Measurements from ENCODE around the gene ZNF385B. TPM values are rescaled to one million over a fixed set of nuclear protein-coding genes. Genes with fewer than 3 reads are reported as not detected.

Gene ZNF385B
- total RNA-seq, 2 experiments from 2014 or later, result 113 to 178 TPM

GRCh38 chr2:179671043-179671981 is 190.1 kb downstream of the ZNF385B start:
- Histone ChIP-seq H2AFZ (ENCODE audit: low read length) (no peak overlapping the region), H3K4me1 (ENCODE audit: insufficient read depth, low read length, poor library complexity, severe bottlenecking) (no peaks in the 10 kb centered on the region), H4K20me1 (ENCODE audit: insufficient read depth, low read length) (no peaks in the 10 kb centered on the region), H3K4me3 (ENCODE audit: low read depth, low read length, poor library complexity, severe bottlenecking) (no peak overlapping the region), H3K9me2 (ENCODE audit: insufficient read depth, low read length) (no peaks in the 10 kb centered on the region), H3K9me3 (ENCODE audit: low read length) (no peaks in the 10 kb centered on the region), H3K36me3 (ENCODE audit: insufficient read depth, low read length) (peaks cover 73% of the 10 kb centered on the region), H3K4me2 (ENCODE audit: low read length) (no peak overlapping the region), H3K27ac (ENCODE audit: low read depth, low read length, poor library complexity, severe bottlenecking) (no peak overlapping the region), H3K79me2 (ENCODE audit: insufficient read depth, low read depth, low read length) (no peaks in the 10 kb centered on the region)
- POLR2A ChIA-PET, result interaction anchor here (0.6 kb wide), 1 partner anchor 43 kb away, joined by 3 read pairs; no protein-coding TSS in a partner anchor
- intact Hi-C loops (cut with micrococcal nuclease; ENCODE audit: unreplicated experiment), result no loop called here
- CTCF ChIA-PET (ENCODE audit: unreplicated experiment), result no interaction called here
- no TSS peak for BruUV-seq (replicated peaks)
- TF ChIP-seq EZH2phosphoT487 (IDR thresholded peaks at IDR 0.05; ENCODE audit: borderline replicate concordance, low read depth, low read length), result no peak
- TF ChIP-seq, protein P1, sequence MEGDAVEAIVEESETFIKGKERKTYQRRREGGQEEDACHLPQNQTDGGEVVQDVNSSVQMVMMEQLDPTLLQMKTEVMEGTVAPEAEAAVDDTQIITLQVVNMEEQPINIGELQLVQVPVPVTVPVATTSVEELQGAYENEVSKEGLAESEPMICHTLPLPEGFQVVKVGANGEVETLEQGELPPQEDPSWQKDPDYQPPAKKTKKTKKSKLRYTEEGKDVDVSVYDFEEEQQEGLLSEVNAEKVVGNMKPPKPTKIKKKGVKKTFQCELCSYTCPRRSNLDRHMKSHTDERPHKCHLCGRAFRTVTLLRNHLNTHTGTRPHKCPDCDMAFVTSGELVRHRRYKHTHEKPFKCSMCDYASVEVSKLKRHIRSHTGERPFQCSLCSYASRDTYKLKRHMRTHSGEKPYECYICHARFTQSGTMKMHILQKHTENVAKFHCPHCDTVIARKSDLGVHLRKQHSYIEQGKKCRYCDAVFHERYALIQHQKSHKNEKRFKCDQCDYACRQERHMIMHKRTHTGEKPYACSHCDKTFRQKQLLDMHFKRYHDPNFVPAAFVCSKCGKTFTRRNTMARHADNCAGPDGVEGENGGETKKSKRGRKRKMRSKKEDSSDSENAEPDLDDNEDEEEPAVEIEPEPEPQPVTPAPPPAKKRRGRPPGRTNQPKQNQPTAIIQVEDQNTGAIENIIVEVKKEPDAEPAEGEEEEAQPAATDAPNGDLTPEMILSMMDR (conservative IDR thresholded peaks at IDR 0.05; ENCODE audit: low read length), result no peak
- DNase-seq (ENCODE audit: low spot score), result no peak

- H3K36me3 ChIP-seq (ENCODE audit: insufficient read depth, low read length), result peaks cover 73% of the 10 kb centered on the region
- TF ChIP-seq, protein P1 (conservative IDR thresholded peaks at IDR 0.05; ENCODE audit: low read length), result no peak
- no peak for TF ChIP-seq EZH2phosphoT487 (IDR thresholded peaks at IDR 0.05; ENCODE audit: borderline replicate concordance, low read depth, low read length)
- no peaks in the 10 kb centered on the region for H4K20me1 ChIP-seq (ENCODE audit: insufficient read depth, low read length)
- H3K4me2 ChIP-seq (ENCODE audit: low read length), result no peak overlapping the region
- no TSS peak for BruUV-seq (replicated peaks)
- no peaks in the 10 kb centered on the region for H3K9me3 ChIP-seq (ENCODE audit: low read length)
- H3K27ac ChIP-seq (ENCODE audit: low read depth, low read length, poor library complexity, severe bottlenecking), result no peak overlapping the region
- H3K9me2 ChIP-seq (ENCODE audit: insufficient read depth, low read length), result no peaks in the 10 kb centered on the region
- no peak overlapping the region for H2AFZ ChIP-seq (ENCODE audit: low read length)
- H3K4me1 ChIP-seq (ENCODE audit: insufficient read depth, low read length, poor library complexity, severe bottlenecking), result no peaks in the 10 kb centered on the region
- no peaks in the 10 kb centered on the region for H3K79me2 ChIP-seq (ENCODE audit: insufficient read depth, low read depth, low read length)
- no peak for DNase-seq (ENCODE audit: low spot score)
- CTCF ChIA-PET (ENCODE audit: unreplicated experiment), result no interaction called here
- intact Hi-C loops (cut with micrococcal nuclease; ENCODE audit: unreplicated experiment), result no loop called here
- POLR2A ChIA-PET, result interaction anchor here (1.5 kb wide), 1 partner anchor 12 kb away, joined by 4 read pairs; no protein-coding TSS in a partner anchor
- no peak overlapping the region for H3K4me3 ChIP-seq (ENCODE audit: low read depth, low read length, poor library complexity, severe bottlenecking)
Measured at GRCh38 chr2:179669196-179669595, 192.2 kb downstream of the ZNF385B start.

Data from OCI-LY7 (cell line).